ENCODE measurements around the gene GAS2L3. TPM values are rescaled to one million over a fixed set of nuclear protein-coding genes. Genes with fewer than 3 reads are reported as not detected.

The GAS2L3 gene
- total RNA-seq, 4 donors from 2014 or later, result 2.9 to 7.0 (median 4.3) TPM

DNA sequence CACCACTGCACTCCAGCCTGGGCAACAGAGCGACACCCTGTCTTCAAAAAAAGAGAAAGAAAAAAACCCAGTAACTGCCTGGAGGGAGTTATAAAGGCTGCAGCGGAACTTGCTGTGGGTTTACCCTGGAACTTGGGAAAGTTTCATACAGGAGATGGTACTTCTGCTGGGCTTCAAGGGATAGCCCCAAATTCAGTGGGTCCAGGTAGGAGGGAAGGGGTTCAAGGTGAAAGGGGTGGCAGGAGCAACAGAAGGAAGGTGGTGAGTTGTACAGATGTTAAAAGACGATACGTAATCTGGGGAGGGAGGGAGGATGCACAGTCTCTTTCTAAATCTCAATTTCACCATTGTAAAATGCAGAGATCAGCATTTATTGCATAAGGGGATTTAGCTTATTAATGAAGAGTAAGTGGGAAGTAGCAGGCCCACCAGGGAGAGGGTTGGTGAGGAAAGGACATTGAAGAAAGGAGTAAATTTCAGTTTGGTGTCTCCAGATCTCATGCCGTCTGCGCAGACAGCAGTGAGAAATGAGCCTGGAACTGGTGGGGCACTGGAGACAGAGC, 8.5 kb upstream of the GAS2L3 start:
- 90% methylated on average over 6 of the region's 6 CpGs for WGBS
- H3K4me1 ChIP-seq, result peaks cover 0 to 7% (median 0%) of the 10 kb centered on the region in 4 donors
- TF ChIP-seq POLR2A (IDR thresholded peaks at IDR 0.05; ENCODE audit: low read depth) (no peak), POLR2AphosphoS5 (IDR thresholded peaks at IDR 0.05) (no peak), EP300 (IDR thresholded peaks at IDR 0.05) (no peak)
- TF ChIP-seq, protein P1, sequence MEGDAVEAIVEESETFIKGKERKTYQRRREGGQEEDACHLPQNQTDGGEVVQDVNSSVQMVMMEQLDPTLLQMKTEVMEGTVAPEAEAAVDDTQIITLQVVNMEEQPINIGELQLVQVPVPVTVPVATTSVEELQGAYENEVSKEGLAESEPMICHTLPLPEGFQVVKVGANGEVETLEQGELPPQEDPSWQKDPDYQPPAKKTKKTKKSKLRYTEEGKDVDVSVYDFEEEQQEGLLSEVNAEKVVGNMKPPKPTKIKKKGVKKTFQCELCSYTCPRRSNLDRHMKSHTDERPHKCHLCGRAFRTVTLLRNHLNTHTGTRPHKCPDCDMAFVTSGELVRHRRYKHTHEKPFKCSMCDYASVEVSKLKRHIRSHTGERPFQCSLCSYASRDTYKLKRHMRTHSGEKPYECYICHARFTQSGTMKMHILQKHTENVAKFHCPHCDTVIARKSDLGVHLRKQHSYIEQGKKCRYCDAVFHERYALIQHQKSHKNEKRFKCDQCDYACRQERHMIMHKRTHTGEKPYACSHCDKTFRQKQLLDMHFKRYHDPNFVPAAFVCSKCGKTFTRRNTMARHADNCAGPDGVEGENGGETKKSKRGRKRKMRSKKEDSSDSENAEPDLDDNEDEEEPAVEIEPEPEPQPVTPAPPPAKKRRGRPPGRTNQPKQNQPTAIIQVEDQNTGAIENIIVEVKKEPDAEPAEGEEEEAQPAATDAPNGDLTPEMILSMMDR (IDR thresholded peaks at IDR 0.05), result no peak
- H3K27ac ChIP-seq (replicated peaks in 1 of 4), result no peak overlapping the region
- H3K36me3 ChIP-seq, result no peaks in the 10 kb centered on the region
- H3K4me3 ChIP-seq, result no peak overlapping the region
- no peaks in the 10 kb centered on the region for H3K9me3 ChIP-seq
- no peaks in the 10 kb centered on the region for H3K27me3 ChIP-seq
- DNase-seq (ENCODE audit: extremely low spot score), result no peak
- intact Hi-C loops (cut with DNase I), result no loop called here

DNA sequence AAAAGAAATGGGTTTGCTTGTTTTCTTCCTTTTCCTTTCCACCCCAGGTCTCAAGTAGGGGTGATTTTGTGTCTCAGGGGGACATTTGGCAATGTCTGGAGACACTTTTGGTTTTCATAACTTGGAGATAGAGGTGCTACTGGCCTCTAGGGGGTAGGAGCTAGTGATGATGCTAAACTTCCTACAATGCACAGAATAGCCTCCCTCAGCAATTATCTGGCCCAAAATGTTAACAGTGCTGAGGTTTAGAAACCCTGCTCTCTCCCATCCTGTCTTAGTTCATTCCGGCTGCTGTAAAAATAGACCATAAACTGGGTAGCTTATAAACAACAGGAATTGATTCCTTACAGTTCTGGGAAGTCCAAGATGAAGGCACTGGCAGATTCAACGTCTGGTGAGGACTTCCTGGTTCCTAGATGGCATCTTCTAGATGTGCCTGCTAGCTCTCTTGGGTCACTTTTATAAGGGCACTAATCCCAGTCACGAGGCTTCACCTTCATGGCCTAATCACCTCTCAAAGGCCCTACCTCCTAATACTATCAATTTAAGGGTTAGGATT, 7.4 kb upstream of the GAS2L3 start:
- H3K9me3 ChIP-seq, result no peaks in the 10 kb centered on the region
- intact Hi-C loops (cut with DNase I), result no loop called here
- 72% methylated on average over 3 of the region's 3 CpGs for WGBS
- no peak overlapping the region for H3K4me3 ChIP-seq
- no peaks in the 10 kb centered on the region for H3K27me3 ChIP-seq
- no peaks in the 10 kb centered on the region for H3K36me3 ChIP-seq
- no peak overlapping the region for H3K27ac ChIP-seq (replicated peaks in 1 of 4)
- DNase-seq (ENCODE audit: extremely low spot score), result no peak
- peaks cover 0 to 7% (median 0%) of the 10 kb centered on the region in 4 donors for H3K4me1 ChIP-seq
- TF ChIP-seq, protein P1 (IDR thresholded peaks at IDR 0.05), result no peak
- TF ChIP-seq POLR2AphosphoS5 (IDR thresholded peaks at IDR 0.05), result no peak
- no peak for TF ChIP-seq EP300 (IDR thresholded peaks at IDR 0.05)
- no peak for TF ChIP-seq POLR2A (IDR thresholded peaks at IDR 0.05; ENCODE audit: low read depth)

DNA sequence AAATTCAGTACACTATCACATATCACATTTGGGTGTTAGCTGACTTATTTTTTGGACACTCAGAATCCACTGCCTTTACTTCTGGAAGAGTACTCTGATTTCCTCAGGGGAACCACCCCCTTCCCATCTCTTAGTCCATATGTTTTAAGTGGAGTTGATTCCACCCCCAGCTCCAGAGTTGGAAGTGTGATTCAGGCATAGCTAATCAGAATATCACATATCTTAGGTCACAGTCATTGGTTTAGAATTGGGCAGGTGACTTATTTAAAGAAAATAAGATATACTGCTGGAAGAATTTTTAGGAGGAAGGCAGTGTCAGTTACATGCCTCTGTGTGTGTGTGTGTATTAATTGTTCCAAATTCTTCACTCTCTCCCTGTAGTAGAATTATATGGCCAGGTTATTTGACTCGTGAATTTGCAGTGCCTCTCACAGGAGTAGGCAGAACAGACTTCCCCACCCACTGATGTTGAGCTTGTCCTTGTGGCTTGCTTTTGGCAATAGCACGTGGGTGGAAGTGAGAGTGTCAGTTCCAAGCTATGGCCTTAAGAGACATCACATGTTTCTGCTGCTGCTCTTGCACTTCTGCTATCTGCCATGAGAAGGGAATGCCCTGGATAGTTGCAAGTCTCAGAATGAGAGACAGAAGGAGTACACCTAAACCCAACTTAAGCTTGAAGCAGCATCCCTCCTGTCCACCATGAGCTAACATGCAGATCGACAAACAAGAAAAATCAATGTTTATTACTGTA, 6.4 kb upstream of the GAS2L3 start:
- no peaks in the 10 kb centered on the region for H3K9me3 ChIP-seq
- peaks cover 0 to 7% (median 0%) of the 10 kb centered on the region in 4 donors for H3K4me1 ChIP-seq
- intact Hi-C loops (cut with DNase I), result no loop called here
- 59% methylated on average over 3 of the region's 3 CpGs for WGBS
- no peaks in the 10 kb centered on the region for H3K27me3 ChIP-seq
- no peak for DNase-seq (ENCODE audit: extremely low spot score)
- H3K4me3 ChIP-seq, result no peak overlapping the region
- no peaks in the 10 kb centered on the region for H3K36me3 ChIP-seq
- no peak for TF ChIP-seq POLR2AphosphoS5 (IDR thresholded peaks at IDR 0.05)
- no peak for TF ChIP-seq EP300 (IDR thresholded peaks at IDR 0.05)
- TF ChIP-seq, protein P1 (IDR thresholded peaks at IDR 0.05), result no peak
- TF ChIP-seq POLR2A (IDR thresholded peaks at IDR 0.05; ENCODE audit: low read depth), result no peak
- H3K27ac ChIP-seq (replicated peaks in 1 of 4), result no peak overlapping the region

DNA sequence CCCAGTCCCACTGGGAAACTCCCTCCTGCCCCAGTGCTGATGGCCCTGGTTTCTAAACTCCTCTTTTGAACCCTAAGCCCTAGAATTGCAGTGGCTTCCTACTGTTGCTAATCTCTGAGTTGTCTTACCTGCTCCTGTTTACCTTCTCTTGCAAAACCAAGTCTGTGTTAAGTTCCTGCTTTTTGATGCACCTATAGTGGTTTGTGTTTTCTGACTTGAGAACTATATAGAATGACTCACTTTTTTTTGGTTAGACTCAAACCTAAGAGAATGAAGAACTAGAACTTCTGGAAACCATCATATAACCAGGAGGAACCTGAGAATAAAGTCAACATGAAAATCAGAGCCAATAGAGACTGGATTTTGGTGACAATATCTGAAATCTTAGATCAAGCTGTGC, 5.5 kb upstream of the GAS2L3 start:
- Histone ChIP-seq H3K27me3 (no peaks in the 10 kb centered on the region), H3K27ac (replicated peaks in 1 of 4) (no peak overlapping the region), H3K4me1 (peaks cover 0 to 9% (median under 1%) of the 10 kb centered on the region in 4 donors), H3K36me3 (no peaks in the 10 kb centered on the region), H3K9me3 (no peaks in the 10 kb centered on the region), H3K4me3 (no peak overlapping the region)
- TF ChIP-seq, protein P1 (IDR thresholded peaks at IDR 0.05), result no peak
- TF ChIP-seq POLR2AphosphoS5 (IDR thresholded peaks at IDR 0.05) (no peak), EP300 (IDR thresholded peaks at IDR 0.05) (no peak), POLR2A (IDR thresholded peaks at IDR 0.05; ENCODE audit: low read depth) (no peak)
- intact Hi-C loops (cut with DNase I), result no loop called here
- DNase-seq (ENCODE audit: extremely low spot score), result no peak

Measured in esophagus muscularis mucosa (tissue), 4 donors.